ENCODE data around the gene FAAH. TPM values are rescaled to one million over a fixed set of nuclear protein-coding genes. Genes with fewer than 3 reads are reported as not detected.

Gene FAAH
- total and polyA plus RNA-seq, 4 donors: 13.9 to 34.8 (median 27.8) TPM

- no peak for TF ChIP-seq CTCF (IDR thresholded peaks at IDR 0.05; ENCODE audit: control extremely low read depth, extremely low read depth)
- no peak overlapping the region for H3K9ac ChIP-seq (ENCODE audit: insufficient read depth in 1 of 2, low read length in 2 of 2)
- WGBS, 2 donors: 61 to 69% methylated on average over 4 of the region's 4 CpGs
- H3K27ac ChIP-seq (ENCODE audit: low read depth in 1 of 2, low read length in 1 of 2): no peak overlapping the region
- H3K27me3 ChIP-seq (ENCODE audit: control insufficient read depth in 3 of 3, insufficient read depth in 3 of 3, low read length in 2 of 3): peaks cover 0 to 38% (median 17%) of the 10 kb centered on the region in 3 donors
- H3K9me3 ChIP-seq (ENCODE audit: control insufficient read depth in 4 of 4, insufficient read depth in 3 of 4, low read length in 3 of 4): no peaks in the 10 kb centered on the region
- DNase-seq (no peak), ATAC-seq (ENCODE audit: insufficient read depth, low FRiP score) (no peak)
- H3K4me3 ChIP-seq: no peak overlapping the region
- H3K36me3 ChIP-seq (ENCODE audit: control insufficient read depth in 4 of 4, insufficient read depth in 4 of 4, low read length in 4 of 4): no peaks in the 10 kb centered on the region
- no peaks in the 10 kb centered on the region for H3K4me1 ChIP-seq (ENCODE audit: control insufficient read depth in 5 of 5, insufficient read depth in 5 of 5, low read length in 5 of 5)
Measured at GRCh38 chr1:46458190-46458589, 64.1 kb downstream of the FAAH start.

GRCh38 chr1:46458846-46459245, 64.7 kb downstream of the FAAH start:
- Histone ChIP-seq H3K27ac (ENCODE audit: low read depth in 1 of 2, low read length in 1 of 2) (no peak overlapping the region), H3K4me1 (ENCODE audit: control insufficient read depth in 5 of 5, insufficient read depth in 5 of 5, low read length in 5 of 5) (no peaks in the 10 kb centered on the region), H3K9ac (ENCODE audit: insufficient read depth in 1 of 2, low read length in 2 of 2) (no peak overlapping the region), H3K27me3 (ENCODE audit: control insufficient read depth in 3 of 3, insufficient read depth in 3 of 3, low read length in 2 of 3) (peaks cover 0 to 34% (median 17%) of the 10 kb centered on the region in 3 donors), H3K36me3 (ENCODE audit: control insufficient read depth in 4 of 4, insufficient read depth in 4 of 4, low read length in 4 of 4) (no peaks in the 10 kb centered on the region), H3K9me3 (ENCODE audit: control insufficient read depth in 4 of 4, insufficient read depth in 3 of 4, low read length in 3 of 4) (no peaks in the 10 kb centered on the region), H3K4me3 (no peak overlapping the region)
- ATAC-seq (ENCODE audit: insufficient read depth, low FRiP score) (no peak), DNase-seq (no peak)
- TF ChIP-seq CTCF (IDR thresholded peaks at IDR 0.05; ENCODE audit: control extremely low read depth, extremely low read depth): no peak
- 63 to 79% methylated on average over 7 of the region's 7 CpGs for WGBS, 2 donors

- H3K9me3 ChIP-seq (ENCODE audit: control insufficient read depth in 4 of 4, insufficient read depth in 3 of 4, low read length in 3 of 4): no peaks in the 10 kb centered on the region
- H3K9ac ChIP-seq (ENCODE audit: insufficient read depth in 1 of 2, low read length in 2 of 2): no peak overlapping the region
- 79 to 85% methylated on average over 8 of the region's 8 CpGs for WGBS, 2 donors
- H3K27ac ChIP-seq (ENCODE audit: low read depth in 1 of 2, low read length in 1 of 2): no peak overlapping the region
- TF ChIP-seq CTCF (IDR thresholded peaks at IDR 0.05; ENCODE audit: control extremely low read depth, extremely low read depth): no peak
- peaks cover 0 to 31% (median 16%) of the 10 kb centered on the region in 3 donors for H3K27me3 ChIP-seq (ENCODE audit: control insufficient read depth in 3 of 3, insufficient read depth in 3 of 3, low read length in 2 of 3)
- DNase-seq: no peak
- ATAC-seq (ENCODE audit: insufficient read depth, low FRiP score): no peak
- no peaks in the 10 kb centered on the region for H3K4me1 ChIP-seq (ENCODE audit: control insufficient read depth in 5 of 5, insufficient read depth in 5 of 5, low read length in 5 of 5)
- H3K4me3 ChIP-seq: no peak overlapping the region
- no peaks in the 10 kb centered on the region for H3K36me3 ChIP-seq (ENCODE audit: control insufficient read depth in 4 of 4, insufficient read depth in 4 of 4, low read length in 4 of 4)
Measured at GRCh38 chr1:46459315-46459714, 65.2 kb downstream of the FAAH start.

All from lung (tissue), 12 donors.